Upper lobe of left lung (tissue), 6 donors: ENCODE data around the gene CASS4. TPM values are rescaled to one million over a fixed set of nuclear protein-coding genes. Genes with fewer than 3 reads are reported as not detected.
"Not testable (repeated sequence)": the region's sequence is repeated elsewhere in the genome, so short reads cannot be mapped to it uniquely, and the experiment has no call there.

Experiments
- ATAC-seq, 2 donors: fragments of 200-7000 bp; cut with Tn5 transposase; one replicate each; pipeline ENCODE4 v1.9.1; 2022; ENCODE audit warnings: mild to moderate bottlenecking in 2 of 2, moderate library complexity in 2 of 2; ENCODE audit not compliant: low FRiP score in 2 of 2
- DNase-seq, 2 donors: peaks; one replicate each; pipeline ENCODE4 v3.0.0-alpha.2; 2019 to 2020
- H3K27ac ChIP-seq, 4 donors: fragments of 200-600 bp; sonication (generic); one replicate each; pipeline ENCODE4 v1.5.1; 2016 to 2019
- H3K27me3 ChIP-seq, 4 donors: fragments of 200-600 bp; sonication (generic); one replicate each; pipeline ENCODE4 v1.5.1; 2017 to 2019
- H3K36me3 ChIP-seq, 4 donors: fragments of 200-600 bp; sonication (generic); one replicate each; pipeline ENCODE4 v1.5.1; 2016 to 2019
- H3K4me1 ChIP-seq, 4 donors: fragments of 200-600 bp; sonication (generic); one replicate each; pipeline ENCODE4 v1.5.1; 2018 to 2019
- H3K4me3 ChIP-seq, 4 donors: fragments of 200-600 bp; sonication (generic); one replicate each; pipeline ENCODE4 v1.5.1; 2017 to 2019; ENCODE audit warnings: mild to moderate bottlenecking in 2 of 4, moderate library complexity in 1 of 4
- H3K9me3 ChIP-seq, 4 donors: fragments of 200-600 bp; sonication (generic); one replicate each; pipeline ENCODE4 v1.5.1; 2018 to 2019
- EP300 ChIP-seq, 4 donors: sonication (generic); formaldehyde crosslinking; IDR thresholded peaks; one replicate each; pipeline ENCODE4 v1.5.1; 2017; ENCODE audit warnings: antibody characterized with exemption in 4 of 4, control low read depth in 2 of 4
- POLR2A ChIP-seq, 4 donors: fragments of 450-650 bp; IDR thresholded peaks; one replicate each; pipeline ENCODE4 v1.5.1; 2016 to 2017; ENCODE audit warnings: antibody characterized with exemption in 4 of 4, mild to moderate bottlenecking in 2 of 4
- POLR2AphosphoS5 ChIP-seq, 2 donors: sonication (generic); formaldehyde crosslinking; IDR thresholded peaks; one replicate each; pipeline ENCODE4 v1.5.1; 2017; ENCODE audit warnings: antibody characterized with exemption in 2 of 2
- WGBS, 2 donors: methylation state at CpG; one replicate each; pipeline ENCODE4 v1.1.5; 2017 to 2018; 5-methylcytosine and 5-hydroxymethylcytosine counted together
- total RNA-seq, 6 donors: library from RNA; depleted of rRNA in 4 of 6; stranded (reverse); fragments of >200 nt in 4 of 6; gene quantifications; one replicate each; pipeline versions ENCODE4 v1.1.0 to v1.2.1, GENCODE V29; 2016 to 2021
- TF ChIP-seq, protein P1 (sequence below), 6 experiments: fragments of 450-650 bp in 4 of 6; fragments of 200-600 bp in 2 of 6; sonication (generic) in 2 of 6; IDR thresholded peaks; one replicate each; pipeline ENCODE4 v1.5.1; 2016 to 2019; ENCODE audit warnings: antibody characterized with exemption in 6 of 6
- donor health status: DM: no; HTN: no; CAD: no; lungs with moderate emphysema.
- donor health status: DM: no; HTN: yes; CAD: no; lungs with severe emphysema.

Gene CASS4
- total RNA-seq, 6 donors from 2014 or later = 13.4 to 31.4 (median 19.5) TPM

DNA sequence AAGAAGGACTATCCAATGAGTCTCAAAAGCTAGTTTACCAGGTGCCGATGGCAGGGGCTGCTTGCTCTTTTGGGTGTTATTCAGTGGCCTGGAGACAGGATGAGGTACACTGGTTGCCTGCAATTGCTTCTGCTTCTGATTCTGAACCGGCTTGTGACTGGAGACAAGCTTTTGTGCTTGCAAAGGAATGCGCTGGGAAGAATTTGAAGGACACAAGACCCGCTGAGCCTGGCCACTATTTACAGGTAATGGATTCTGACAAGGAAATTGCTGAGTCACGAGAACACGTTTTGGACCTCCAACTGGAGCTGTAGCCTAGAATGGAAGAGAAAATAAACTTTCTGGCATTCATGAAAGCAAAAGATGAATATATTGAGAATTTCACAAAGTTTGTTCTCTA, 25.8 kb upstream of the CASS4 start:
- peaks cover 0 to 6% (median 0%) of the 10 kb centered on the region in 4 donors for H3K36me3 ChIP-seq
- TF ChIP-seq POLR2A (IDR thresholded peaks at IDR 0.05) (no peak), EP300 (IDR thresholded peaks at IDR 0.05) (no peak), POLR2AphosphoS5 (IDR thresholded peaks at IDR 0.05) (no peak)
- TF ChIP-seq, protein P1, sequence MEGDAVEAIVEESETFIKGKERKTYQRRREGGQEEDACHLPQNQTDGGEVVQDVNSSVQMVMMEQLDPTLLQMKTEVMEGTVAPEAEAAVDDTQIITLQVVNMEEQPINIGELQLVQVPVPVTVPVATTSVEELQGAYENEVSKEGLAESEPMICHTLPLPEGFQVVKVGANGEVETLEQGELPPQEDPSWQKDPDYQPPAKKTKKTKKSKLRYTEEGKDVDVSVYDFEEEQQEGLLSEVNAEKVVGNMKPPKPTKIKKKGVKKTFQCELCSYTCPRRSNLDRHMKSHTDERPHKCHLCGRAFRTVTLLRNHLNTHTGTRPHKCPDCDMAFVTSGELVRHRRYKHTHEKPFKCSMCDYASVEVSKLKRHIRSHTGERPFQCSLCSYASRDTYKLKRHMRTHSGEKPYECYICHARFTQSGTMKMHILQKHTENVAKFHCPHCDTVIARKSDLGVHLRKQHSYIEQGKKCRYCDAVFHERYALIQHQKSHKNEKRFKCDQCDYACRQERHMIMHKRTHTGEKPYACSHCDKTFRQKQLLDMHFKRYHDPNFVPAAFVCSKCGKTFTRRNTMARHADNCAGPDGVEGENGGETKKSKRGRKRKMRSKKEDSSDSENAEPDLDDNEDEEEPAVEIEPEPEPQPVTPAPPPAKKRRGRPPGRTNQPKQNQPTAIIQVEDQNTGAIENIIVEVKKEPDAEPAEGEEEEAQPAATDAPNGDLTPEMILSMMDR (IDR thresholded peaks at IDR 0.05) = no peak
- H3K27me3 ChIP-seq = no peaks in the 10 kb centered on the region
- no peaks in the 10 kb centered on the region for H3K9me3 ChIP-seq
- H3K27ac ChIP-seq = no peak overlapping the region
- H3K4me1 ChIP-seq = peaks cover 1 to 7% (median 4%) of the 10 kb centered on the region in 4 donors
- DNase-seq = no peak
- ATAC-seq = no peak
- 95 to 98% methylated on average over 6 of the region's 6 CpGs for WGBS, 2 donors
- H3K4me3 ChIP-seq = no peak overlapping the region

DNA sequence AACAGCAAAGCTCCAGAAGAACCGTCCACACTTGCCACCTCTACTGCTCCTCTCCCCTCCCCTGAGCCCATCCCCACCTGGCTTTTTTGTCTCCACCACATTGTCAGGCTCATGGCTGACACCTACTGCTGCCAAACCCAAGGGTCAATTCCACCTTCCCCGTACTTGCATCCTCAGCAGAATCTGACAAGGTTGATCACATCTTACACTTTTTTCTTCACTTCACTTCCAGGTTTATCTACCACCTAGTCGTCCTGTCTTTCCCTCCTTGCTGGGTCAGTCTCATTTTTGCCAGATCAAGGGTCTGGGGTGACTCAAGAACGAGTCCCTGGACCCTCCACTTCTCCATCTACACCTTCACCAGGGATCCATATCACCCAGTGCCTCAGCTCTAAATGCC, 23.2 kb upstream of the CASS4 start:
- Histone ChIP-seq H3K9me3 (no peaks in the 10 kb centered on the region), H3K27ac (no peak overlapping the region), H3K4me1 (peaks cover 15 to 23% (median 17%) of the 10 kb centered on the region in 4 donors), H3K36me3 (peaks cover 0 to 3% (median 0%) of the 10 kb centered on the region in 4 donors), H3K4me3 (no peak overlapping the region), H3K27me3 (no peaks in the 10 kb centered on the region)
- 87 to 94% methylated on average over 4 of the region's 4 CpGs for WGBS, 2 donors
- DNase-seq = no peak
- no peak for TF ChIP-seq POLR2AphosphoS5 (IDR thresholded peaks at IDR 0.05)
- no peak for TF ChIP-seq EP300 (IDR thresholded peaks at IDR 0.05)
- no peak for TF ChIP-seq POLR2A (IDR thresholded peaks at IDR 0.05)
- TF ChIP-seq, protein P1 (IDR thresholded peaks at IDR 0.05) = no peak
- no peak for ATAC-seq

DNA sequence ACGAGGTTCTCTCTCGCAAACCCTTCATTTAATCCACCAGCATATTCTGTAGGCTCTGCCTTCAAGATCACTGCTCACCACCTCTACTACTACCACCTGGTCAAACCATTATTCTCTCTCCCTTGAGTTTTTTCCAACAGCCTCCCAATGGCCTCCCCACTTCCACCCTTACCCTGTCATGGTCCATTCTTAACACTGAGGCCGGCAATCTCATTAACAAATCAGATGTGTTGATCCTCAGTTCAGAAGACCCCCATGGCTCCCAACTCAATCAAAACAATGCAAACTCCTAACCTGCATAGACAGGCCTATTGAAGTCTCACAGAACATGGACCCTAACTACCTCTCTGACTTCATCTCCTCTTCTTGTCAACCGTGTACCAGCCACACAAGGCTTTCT, 22.3 kb upstream of the CASS4 start:
- Histone ChIP-seq H3K4me3 (no peak overlapping the region), H3K27ac (no peak overlapping the region), H3K36me3 (peaks cover 0 to 3% (median 0%) of the 10 kb centered on the region in 4 donors), H3K27me3 (no peaks in the 10 kb centered on the region), H3K4me1 (peaks cover 21 to 32% (median 23%) of the 10 kb centered on the region in 4 donors), H3K9me3 (no peaks in the 10 kb centered on the region)
- no peak for ATAC-seq
- TF ChIP-seq, protein P1 (IDR thresholded peaks at IDR 0.05) = no peak
- no peak for TF ChIP-seq POLR2AphosphoS5 (IDR thresholded peaks at IDR 0.05)
- TF ChIP-seq EP300 (IDR thresholded peaks at IDR 0.05) = no peak
- TF ChIP-seq POLR2A (IDR thresholded peaks at IDR 0.05) = no peak
- 95 to 97% methylated on average over 4 of the region's 4 CpGs for WGBS, 2 donors
- no peak for DNase-seq

DNA sequence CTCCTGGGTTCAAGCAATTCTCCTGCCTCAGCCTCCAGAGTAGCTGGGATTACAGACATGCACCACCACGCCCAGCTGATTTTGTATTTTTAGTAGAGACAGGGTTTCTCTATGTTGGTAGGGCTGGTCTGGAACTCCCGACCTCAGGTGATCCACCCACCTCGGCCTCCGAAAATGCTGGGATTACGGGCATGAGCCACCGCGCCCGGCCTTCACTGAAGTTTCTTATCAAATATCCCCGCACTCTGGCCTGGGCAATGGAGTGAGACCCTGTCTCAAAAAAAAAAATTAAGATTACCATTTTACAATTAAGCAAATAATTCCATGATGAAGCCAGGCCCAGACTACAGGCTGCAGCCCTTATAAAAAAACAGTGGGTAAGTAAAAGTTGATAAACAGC, 21.7 kb upstream of the CASS4 start:
- not testable (repeated sequence) for ATAC-seq, H3K27ac ChIP-seq, H3K36me3 ChIP-seq, H3K27me3 ChIP-seq, H3K9me3 ChIP-seq, H3K4me3 ChIP-seq
- H3K4me1 ChIP-seq = peaks cover 21 to 34% (median 23%) of the 10 kb centered on the region in 4 donors
- DNase-seq = peak in 1 of 2 donors; percentile 46
- WGBS, 2 donors = 94 to 98% methylated on average over 9 of the region's 9 CpGs

DNA sequence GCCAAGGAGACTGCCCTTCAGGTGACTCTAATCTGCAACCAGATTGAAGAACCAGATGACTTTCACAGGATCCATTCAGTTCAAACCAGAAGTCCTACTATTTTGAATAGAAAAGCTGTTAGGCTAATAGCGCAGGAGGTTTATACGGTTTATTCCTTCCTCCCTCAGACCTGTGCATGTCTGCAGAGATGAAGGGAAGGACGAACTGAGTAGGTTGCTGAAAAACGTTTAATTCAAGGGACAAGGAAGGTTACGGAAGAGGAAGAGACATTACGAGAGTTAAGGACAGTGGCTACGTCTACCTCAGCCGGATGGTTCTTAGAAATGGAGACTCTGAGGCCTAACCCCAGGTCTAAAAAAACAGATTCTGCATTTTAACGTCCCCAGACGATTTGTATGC, 21.0 kb upstream of the CASS4 start:
- H3K36me3 ChIP-seq = peaks cover 0 to 13% (median 6%) of the 10 kb centered on the region in 4 donors
- H3K4me3 ChIP-seq = peak overlapping the region in 3 of 4 donors; percentile 85 to 90 (median 90)
- no peaks in the 10 kb centered on the region for H3K9me3 ChIP-seq
- H3K27me3 ChIP-seq = no peaks in the 10 kb centered on the region
- no peak overlapping the region for H3K27ac ChIP-seq
- no peak for DNase-seq
- 25 to 27% methylated on average over 10 of the region's 10 CpGs for WGBS, 2 donors
- TF ChIP-seq POLR2AphosphoS5 (IDR thresholded peaks at IDR 0.05) (no peak), EP300 (IDR thresholded peaks at IDR 0.05) (no peak), POLR2A (IDR thresholded peaks at IDR 0.05) (no peak)
- TF ChIP-seq, protein P1 (IDR thresholded peaks at IDR 0.05) = no peak
- H3K4me1 ChIP-seq = peaks cover 21 to 34% (median 23%) of the 10 kb centered on the region in 4 donors
- no peak for ATAC-seq
